HG02798 (cell line): ENCODE data around the gene LRRC55.

Experiments
- ATAC-seq: cut with Tn5 transposase; IDR thresholded peaks from one replicate; pipeline ENCODE4 v1.9.1; 2021; ENCODE audit warnings: mild to moderate bottlenecking; ENCODE audit not compliant: unreplicated experiment, poor library complexity

The LRRC55 gene, protein sequence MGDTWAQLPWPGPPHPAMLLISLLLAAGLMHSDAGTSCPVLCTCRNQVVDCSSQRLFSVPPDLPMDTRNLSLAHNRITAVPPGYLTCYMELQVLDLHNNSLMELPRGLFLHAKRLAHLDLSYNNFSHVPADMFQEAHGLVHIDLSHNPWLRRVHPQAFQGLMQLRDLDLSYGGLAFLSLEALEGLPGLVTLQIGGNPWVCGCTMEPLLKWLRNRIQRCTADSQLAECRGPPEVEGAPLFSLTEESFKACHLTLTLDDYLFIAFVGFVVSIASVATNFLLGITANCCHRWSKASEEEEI

DNA sequence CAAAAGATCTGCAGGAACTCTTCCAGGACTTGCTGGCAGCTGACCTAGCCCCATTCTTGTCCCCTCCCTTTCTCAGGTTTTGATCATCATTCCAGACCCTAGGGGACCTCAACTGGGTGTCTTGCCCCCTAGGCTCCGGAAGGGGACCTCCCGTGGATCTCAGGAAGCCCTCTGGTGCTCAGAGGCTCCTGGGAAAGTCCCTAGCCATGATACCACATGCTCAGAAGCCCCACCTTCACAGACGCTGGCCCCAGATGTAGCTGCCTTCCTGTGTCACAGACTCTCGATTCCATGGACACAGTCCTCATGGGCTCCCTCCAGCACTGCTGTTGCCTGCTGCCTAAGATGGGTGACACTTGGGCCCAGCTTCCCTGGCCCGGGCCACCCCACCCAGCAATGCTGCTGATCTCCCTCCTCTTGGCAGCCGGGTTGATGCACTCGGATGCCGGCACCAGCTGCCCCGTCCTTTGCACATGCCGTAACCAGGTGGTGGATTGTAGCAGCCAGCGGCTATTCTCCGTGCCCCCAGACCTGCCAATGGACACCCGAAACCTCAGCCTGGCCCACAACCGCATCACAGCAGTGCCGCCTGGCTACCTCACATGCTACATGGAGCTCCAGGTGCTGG, at the start of gene LRRC55:
Gene LRRC55 (plus strand): TSS at position 276 of the 628 bp plus-strand sequence. CDS start 70 bp downstream, at position 346.
- no peak for ATAC-seq

GRCh38 chr11:57133366-57134038, 48.3 kb upstream of the LRRC55 start:
- no peak for ATAC-seq

DNA sequence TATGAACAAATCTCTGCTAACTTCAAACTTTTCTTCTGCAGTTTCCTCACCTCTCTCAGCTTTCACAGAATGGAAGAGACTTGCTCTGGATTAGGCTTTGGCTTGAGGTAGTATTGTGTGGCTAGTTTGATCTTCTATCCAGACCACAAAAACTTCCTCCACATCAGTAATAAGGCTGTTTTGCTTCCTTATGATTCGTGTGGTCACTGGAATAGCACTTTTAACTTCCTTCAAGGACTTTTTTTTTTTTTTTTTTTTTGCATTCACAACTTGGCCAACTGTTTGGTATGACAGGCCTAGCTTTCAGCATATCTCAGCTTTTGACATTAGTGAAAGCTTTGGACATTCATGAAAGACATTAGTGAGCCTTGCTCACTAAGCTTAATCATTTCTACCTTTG, 47.5 kb upstream of the LRRC55 start:
- ATAC-seq = no peak

GRCh38 chr11:57135020-57135751, 46.6 kb upstream of the LRRC55 start:
- ATAC-seq = no peak

GRCh38 chr11:57140568-57140967, 41.2 kb upstream of the LRRC55 start:
- no peak for ATAC-seq

DNA sequence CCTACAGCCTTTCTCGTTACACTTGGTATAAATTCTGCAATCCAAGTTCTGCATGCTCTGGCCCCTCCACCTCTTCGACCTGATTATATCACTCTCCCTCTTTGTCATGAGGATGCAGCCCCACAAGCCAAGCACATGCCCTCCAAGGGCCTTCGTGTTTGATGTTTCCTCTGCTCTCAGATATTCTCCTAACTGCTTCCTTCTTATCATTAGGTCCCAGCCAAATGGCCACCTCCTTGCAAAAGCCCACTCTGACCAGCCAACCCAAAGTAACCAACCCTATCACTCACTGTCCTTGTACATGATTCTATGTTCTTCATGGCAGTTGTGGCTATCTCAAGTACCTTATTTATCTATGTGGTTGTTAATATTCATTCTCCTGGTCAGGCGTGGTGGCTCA, 38.3 kb upstream of the LRRC55 start:
- no peak for ATAC-seq

- no peak for ATAC-seq
These were observed 37.7 kb upstream of the LRRC55 start for GRCh38 chr11:57144075-57144474.

- ATAC-seq = no peak
These were observed 37.0 kb upstream of the LRRC55 start for GRCh38 chr11:57144531-57145320.

DNA sequence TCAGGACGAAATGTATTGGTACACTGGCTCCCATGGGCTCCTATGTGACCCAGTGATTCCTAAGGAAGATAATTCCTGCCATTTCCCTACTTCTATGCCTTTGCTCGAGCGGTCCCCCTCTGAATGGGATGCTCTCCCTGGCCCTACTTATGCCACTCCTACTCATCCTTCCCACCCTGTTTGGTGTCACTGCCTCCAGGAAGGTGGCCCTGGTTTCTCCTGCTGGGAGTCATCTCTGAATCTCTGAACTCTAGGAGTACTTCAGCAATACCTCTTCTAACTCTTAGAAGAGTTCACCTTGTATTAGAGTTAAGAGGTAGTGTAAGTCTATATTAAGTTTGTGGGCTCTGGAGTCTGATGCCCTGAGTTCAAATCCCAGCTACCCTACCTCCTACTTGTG, 35.5 kb upstream of the LRRC55 start:
- ATAC-seq = no peak

DNA sequence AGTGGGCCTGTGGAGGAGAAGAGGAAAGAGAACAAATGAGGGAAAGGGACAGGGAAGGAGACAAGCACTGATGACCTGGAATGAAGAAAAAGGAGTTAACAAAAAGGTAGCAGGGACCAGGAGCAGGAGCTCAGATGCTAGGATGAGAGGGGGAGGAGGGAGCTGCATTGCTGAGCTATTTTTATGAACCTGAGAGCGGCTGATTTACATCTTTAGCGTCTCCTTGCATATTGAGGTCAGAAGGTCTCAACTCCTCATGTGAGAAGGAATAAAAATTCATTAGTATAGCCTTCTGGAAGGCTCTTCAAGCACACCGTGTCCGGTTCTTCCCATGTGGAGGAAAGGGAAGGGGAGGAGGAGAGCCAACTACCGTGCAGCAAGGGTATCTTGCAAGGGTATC, 33.1 kb upstream of the LRRC55 start:
- ATAC-seq = no peak

DNA sequence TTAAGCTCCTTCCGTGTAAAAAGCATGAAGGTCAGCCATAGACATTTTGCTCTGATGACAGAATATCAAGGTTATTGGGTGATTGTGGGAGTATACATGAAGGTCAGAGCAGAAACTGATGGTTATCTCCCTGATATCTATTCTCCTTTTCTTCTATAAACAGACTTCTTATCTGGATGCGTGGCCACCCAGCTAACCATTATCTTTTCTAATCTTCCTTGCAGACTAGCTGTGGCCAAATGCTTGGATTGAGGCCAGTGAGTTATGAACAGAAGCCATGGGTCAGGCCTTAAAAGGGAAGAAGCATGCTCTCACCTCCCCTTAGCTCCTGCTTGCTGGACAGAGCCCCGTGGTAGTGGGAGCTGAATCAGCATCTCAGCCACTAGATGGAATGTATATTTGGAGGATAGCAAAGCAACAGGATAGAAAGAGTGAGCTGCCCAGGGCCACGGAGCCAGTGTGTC, 31.3 kb upstream of the LRRC55 start:
- no peak for ATAC-seq

- ATAC-seq = no peak
These were observed 29.6 kb upstream of the LRRC55 start for GRCh38 chr11:57152134-57152533.

DNA sequence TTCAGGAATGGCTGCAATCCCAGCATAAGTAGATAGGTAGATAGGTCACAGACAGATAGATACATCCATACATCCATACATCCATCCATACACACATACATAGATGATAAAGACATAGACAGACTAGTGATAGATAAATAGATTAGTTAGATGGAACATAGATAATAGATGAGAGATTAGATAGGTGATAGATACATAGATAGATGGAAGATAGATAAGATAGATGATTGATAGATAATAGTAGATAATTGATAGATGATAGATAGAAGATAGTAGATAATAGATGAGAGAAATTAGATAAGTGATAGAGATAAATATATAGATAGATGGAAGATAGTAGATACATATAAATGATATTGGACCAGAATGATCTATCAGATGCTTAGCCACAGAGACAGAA, 28.3 kb upstream of the LRRC55 start:
- no peak for ATAC-seq

DNA sequence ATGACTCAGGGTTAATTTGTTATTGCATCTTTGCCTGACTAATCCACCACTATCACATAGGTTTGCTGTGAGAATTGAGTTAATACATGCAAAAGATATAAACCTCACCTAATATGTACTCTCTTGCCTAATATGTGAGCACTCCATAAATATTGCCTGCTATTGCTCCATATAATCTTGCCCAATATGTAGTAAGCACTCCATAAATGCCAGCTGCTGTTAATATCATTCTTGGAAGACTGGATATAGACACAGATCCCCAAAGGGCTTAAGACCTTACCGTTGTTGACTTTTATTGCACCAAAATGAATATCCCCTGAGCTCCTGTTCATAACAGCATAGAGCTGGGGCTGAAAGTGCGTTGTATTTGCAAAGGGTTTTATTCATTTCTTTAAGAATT, 27.0 kb upstream of the LRRC55 start:
- no peak for ATAC-seq

- ATAC-seq = no peak
These were observed 26.4 kb upstream of the LRRC55 start for GRCh38 chr11:57155400-57155799.

DNA sequence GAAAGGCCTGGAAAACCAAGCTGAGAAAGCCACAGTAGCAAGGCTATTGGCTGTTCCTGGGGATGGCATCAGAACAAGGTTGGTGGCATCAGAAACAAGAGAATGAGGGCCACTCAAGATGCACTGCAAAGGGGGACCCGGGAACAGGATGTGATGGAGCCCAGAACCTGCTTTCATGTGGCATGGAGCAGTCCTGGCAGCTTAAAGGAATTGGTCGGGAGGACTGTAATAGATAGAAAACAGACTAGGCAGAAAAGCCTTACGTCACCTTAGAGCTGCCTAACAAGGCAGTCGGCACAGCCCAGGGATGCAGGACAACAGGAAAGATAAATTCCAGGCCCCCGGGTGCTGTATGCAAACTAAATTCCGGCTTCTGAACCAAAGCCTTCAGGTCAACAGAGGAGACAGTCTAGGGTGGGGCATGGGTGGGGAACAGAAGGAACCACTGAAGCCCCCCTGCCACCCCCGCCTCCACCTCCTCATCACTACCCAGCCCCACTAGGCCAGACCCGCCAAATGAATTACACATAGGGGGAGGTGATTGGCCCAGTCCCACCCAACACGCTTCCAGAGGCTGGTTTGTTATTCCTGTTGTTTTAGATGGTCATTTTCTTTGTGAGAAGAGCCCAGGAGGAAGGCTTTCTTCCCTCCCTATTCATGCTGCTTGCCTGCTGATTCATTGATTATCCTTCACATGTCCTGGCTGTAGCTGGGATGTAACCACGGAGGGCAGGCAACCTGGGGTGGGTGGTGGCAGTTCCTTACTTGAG, 25.7 kb upstream of the LRRC55 start:
- ATAC-seq = no peak

DNA sequence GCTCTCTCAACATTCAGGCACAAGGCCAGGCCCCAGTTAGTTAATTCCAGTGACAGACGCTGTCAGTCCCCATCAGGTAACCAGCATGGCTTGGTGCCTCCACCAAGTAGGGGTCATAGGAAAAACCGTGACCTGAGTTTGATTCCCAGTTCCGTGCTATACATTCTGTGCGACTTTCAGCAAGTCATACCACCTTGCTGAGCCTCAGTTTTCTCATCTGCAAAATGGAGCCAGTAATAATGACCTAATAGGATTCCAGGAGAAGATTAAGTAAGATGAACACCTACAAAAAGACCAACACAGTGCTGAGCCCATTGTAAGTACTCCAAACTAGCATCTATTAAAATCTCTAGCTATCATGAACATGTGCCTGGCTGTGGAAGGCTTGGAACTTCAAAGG, 24.8 kb upstream of the LRRC55 start:
- no peak for ATAC-seq

DNA sequence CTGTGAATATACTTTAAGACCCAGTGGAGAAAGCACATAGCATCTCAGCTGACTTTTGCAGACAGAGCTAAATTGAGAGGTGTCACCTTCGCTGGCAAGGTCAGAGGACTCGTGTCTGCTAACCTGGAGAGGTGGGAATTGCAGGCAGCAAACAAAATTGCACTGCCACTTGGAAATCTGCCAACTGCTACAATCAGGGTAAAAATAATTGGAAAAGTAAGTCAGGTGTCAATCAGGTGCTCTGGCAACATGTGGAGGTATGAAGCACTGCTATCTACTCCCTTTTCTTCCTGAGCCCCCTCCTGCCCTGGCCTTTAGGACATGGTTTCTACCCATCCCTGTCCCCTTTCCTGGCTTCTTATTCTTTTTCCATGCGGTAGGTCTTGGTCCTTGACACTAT, 24.1 kb upstream of the LRRC55 start:
- no peak for ATAC-seq

DNA sequence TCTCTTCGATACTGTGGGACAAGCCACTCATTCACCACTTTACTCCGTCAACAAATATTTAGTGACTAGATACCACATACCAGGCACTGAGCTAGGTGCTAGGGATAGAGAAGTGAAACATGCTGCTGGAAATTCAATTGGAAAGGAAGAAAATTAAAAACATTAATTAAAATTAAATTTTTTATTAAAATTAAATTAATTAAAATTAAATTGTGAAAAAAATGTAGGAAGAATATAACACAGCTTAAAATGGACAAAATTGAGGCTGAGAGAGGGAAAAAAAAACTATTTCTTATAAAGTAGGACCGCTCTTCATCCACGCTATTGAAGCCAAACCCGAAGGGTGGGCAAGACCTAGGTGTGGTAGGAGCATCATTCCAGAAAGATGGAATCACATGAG, 23.6 kb upstream of the LRRC55 start:
- ATAC-seq = no peak
